Tibial nerve (tissue), 4 donors: Measurements from ENCODE around the gene NDFIP2.

Source experiments
- EP300 ChIP-seq, 2 donors: sonication (generic); formaldehyde crosslinking; IDR thresholded peaks; one replicate each; pipeline ENCODE4 v1.6.1; 2017; ENCODE audit warnings: antibody characterized with exemption in 2 of 2, mild to moderate bottlenecking in 1 of 2
- POLR2A ChIP-seq, 2 donors: fragments of 450-650 bp; IDR thresholded peaks; one replicate each; pipeline ENCODE4 v1.6.1; 2017; ENCODE audit warnings: antibody characterized with exemption in 2 of 2, mild to moderate bottlenecking in 2 of 2, moderate library complexity in 2 of 2
- TF ChIP-seq, protein P1 (sequence below), 5 experiments: fragments of 200-600 bp in 3 of 5; fragments of 450-650 bp in 2 of 5; sonication (generic) in 3 of 5; IDR thresholded peaks; one replicate each; pipeline ENCODE4 v1.5.1; 2016 to 2019; ENCODE audit warnings: antibody characterized with exemption in 5 of 5, mild to moderate bottlenecking in 3 of 5, moderate library complexity in 2 of 5

- TF ChIP-seq, protein P1, sequence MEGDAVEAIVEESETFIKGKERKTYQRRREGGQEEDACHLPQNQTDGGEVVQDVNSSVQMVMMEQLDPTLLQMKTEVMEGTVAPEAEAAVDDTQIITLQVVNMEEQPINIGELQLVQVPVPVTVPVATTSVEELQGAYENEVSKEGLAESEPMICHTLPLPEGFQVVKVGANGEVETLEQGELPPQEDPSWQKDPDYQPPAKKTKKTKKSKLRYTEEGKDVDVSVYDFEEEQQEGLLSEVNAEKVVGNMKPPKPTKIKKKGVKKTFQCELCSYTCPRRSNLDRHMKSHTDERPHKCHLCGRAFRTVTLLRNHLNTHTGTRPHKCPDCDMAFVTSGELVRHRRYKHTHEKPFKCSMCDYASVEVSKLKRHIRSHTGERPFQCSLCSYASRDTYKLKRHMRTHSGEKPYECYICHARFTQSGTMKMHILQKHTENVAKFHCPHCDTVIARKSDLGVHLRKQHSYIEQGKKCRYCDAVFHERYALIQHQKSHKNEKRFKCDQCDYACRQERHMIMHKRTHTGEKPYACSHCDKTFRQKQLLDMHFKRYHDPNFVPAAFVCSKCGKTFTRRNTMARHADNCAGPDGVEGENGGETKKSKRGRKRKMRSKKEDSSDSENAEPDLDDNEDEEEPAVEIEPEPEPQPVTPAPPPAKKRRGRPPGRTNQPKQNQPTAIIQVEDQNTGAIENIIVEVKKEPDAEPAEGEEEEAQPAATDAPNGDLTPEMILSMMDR (IDR thresholded peaks at IDR 0.05) = no peak
- no peak for TF ChIP-seq POLR2A (IDR thresholded peaks at IDR 0.05)
- no peak for TF ChIP-seq EP300 (IDR thresholded peaks at IDR 0.05)
Measured at GRCh38 chr13:79447141-79447540, 33.8 kb upstream of the NDFIP2 start.
